HUES64 (cell line): ENCODE data around the gene AHRR.
A peak's percentile ranks its signal among the peaks of the same experiment; 100 is the strongest.
"Not testable (repeated sequence)": the region's sequence is repeated elsewhere in the genome, so short reads cannot be mapped to it uniquely, and the experiment has no call there.

ENCODE experiments used
- H3K27ac ChIP-seq: 2 replicates; pipeline ENCODE4 v1.7.0; 2013; ENCODE audit warnings: low read depth, low read length, inconsistent platforms
- H3K27me3 ChIP-seq: 2 replicates; pipeline ENCODE4 v1.6.1; 2013; ENCODE audit warnings: mild to moderate bottlenecking, low read length; ENCODE audit not compliant: insufficient read depth
- H3K36me3 ChIP-seq: 2 replicates; pipeline ENCODE4 v1.6.1; 2013; ENCODE audit warnings: mild to moderate bottlenecking, low read length; ENCODE audit not compliant: insufficient read depth
- H3K4me1 ChIP-seq: 2 replicates; pipeline ENCODE4 v1.6.1; 2013; ENCODE audit warnings: mild to moderate bottlenecking, low read length, moderate library complexity; ENCODE audit not compliant: insufficient read depth
- H3K4me3 ChIP-seq: 2 replicates; pipeline ENCODE4 v1.5.1; 2013; ENCODE audit warnings: mild to moderate bottlenecking, low read length, moderate library complexity
- H3K9ac ChIP-seq: 2 replicates; pipeline ENCODE4 v1.6.1; 2013; ENCODE audit warnings: mild to moderate bottlenecking, low read depth, low read length
- H3K9me3 ChIP-seq: 2 replicates; pipeline ENCODE4 v1.6.1; 2013; ENCODE audit warnings: low read depth, low read length; ENCODE audit not compliant: insufficient read depth
- WGBS: fragments of 150-250, 120-280 bp; methylation state at CpG from one replicate; pipeline ENCODE4 v1.1.7; 2013; ENCODE audit warnings: missing lambda C conversion rate; 5-methylcytosine and 5-hydroxymethylcytosine counted together

AHRR gene

GRCh38 chr5:406041-406440, 84.5 kb downstream of the AHRR start:
- Histone ChIP-seq H3K9ac (no peak overlapping the region), H3K27me3 (peaks cover 2% of the 10 kb centered on the region; the same call in 1 of the 2 replicates), H3K4me1 (no peaks in the 10 kb centered on the region), H3K36me3 (no peaks in the 10 kb centered on the region), H3K9me3 (no peaks in the 10 kb centered on the region), H3K27ac (no peak overlapping the region), H3K4me3 (no peak overlapping the region)
- WGBS = 94% methylated on average over 9 of the region's 9 CpGs

- H3K36me3 ChIP-seq = no peaks in the 10 kb centered on the region
- no peak overlapping the region for H3K9ac ChIP-seq
- H3K27me3 ChIP-seq = no peaks in the 10 kb centered on the region; the same call in 1 of the 2 replicates
- no peak overlapping the region for H3K27ac ChIP-seq
- WGBS = 97% methylated on average over 6 of the region's 6 CpGs
- no peaks in the 10 kb centered on the region for H3K4me1 ChIP-seq
- H3K4me3 ChIP-seq = no peak overlapping the region
- H3K9me3 ChIP-seq = no peaks in the 10 kb centered on the region
Measured at GRCh38 chr5:407051-407450, 85.5 kb downstream of the AHRR start.

- Histone ChIP-seq H3K27me3 (no peaks in the 10 kb centered on the region; the same call in 1 of the 2 replicates), H3K36me3 (no peaks in the 10 kb centered on the region), H3K4me3 (no peak overlapping the region), H3K9ac (no peak overlapping the region), H3K4me1 (no peaks in the 10 kb centered on the region), H3K27ac (no peak overlapping the region), H3K9me3 (no peaks in the 10 kb centered on the region)
- 91% methylated on average over 8 of the region's 8 CpGs for WGBS
Measured at GRCh38 chr5:407801-408268, 86.3 kb downstream of the AHRR start.

GRCh38 chr5:410911-411517, 89.5 kb downstream of the AHRR start:
- Histone ChIP-seq H3K9me3 (no peaks in the 10 kb centered on the region), H3K9ac (no peak overlapping the region), H3K36me3 (no peaks in the 10 kb centered on the region), H3K4me1 (peaks cover 14% of the 10 kb centered on the region), H3K27me3 (no peaks in the 10 kb centered on the region), H3K27ac (no peak overlapping the region), H3K4me3 (no peak overlapping the region)
- 82% methylated on average over 2 of the region's 2 CpGs for WGBS

- no peaks in the 10 kb centered on the region for H3K9me3 ChIP-seq
- no peaks in the 10 kb centered on the region for H3K27me3 ChIP-seq
- 88% methylated on average over 13 of the region's 13 CpGs for WGBS
- H3K36me3 ChIP-seq = no peaks in the 10 kb centered on the region
- no peak overlapping the region for H3K9ac ChIP-seq
- H3K4me3 ChIP-seq = no peak overlapping the region
- H3K27ac ChIP-seq = no peak overlapping the region
- peaks cover 15% of the 10 kb centered on the region for H3K4me1 ChIP-seq
Measured at GRCh38 chr5:411728-412127, 90.2 kb downstream of the AHRR start.

- H3K9ac ChIP-seq = peak overlapping the region; percentile 73
- H3K9me3 ChIP-seq, H3K27me3 ChIP-seq, H3K36me3 ChIP-seq: not testable (repeated sequence)
- peaks cover 15% of the 10 kb centered on the region for H3K4me1 ChIP-seq
- WGBS = 48% methylated on average over 42 of the region's 42 CpGs
- H3K27ac ChIP-seq = peak overlapping the region; percentile 84
- H3K4me3 ChIP-seq = peak overlapping the region; percentile 22; the same call in 1 of the 2 replicates
Measured at GRCh38 chr5:414991-415927, 93.7 kb downstream of the AHRR start.

GRCh38 chr5:415928-416635, 94.6 kb downstream of the AHRR start:
- H3K36me3 ChIP-seq = no peaks in the 10 kb centered on the region
- H3K4me1 ChIP-seq = peaks cover 15% of the 10 kb centered on the region
- WGBS = 84% methylated on average over 24 of the region's 24 CpGs
- H3K9ac ChIP-seq = peak overlapping the region; percentile 73
- no peaks in the 10 kb centered on the region for H3K9me3 ChIP-seq
- peak overlapping the region; percentile 84; the same call in 1 of the 2 replicates for H3K27ac ChIP-seq
- H3K27me3 ChIP-seq = no peaks in the 10 kb centered on the region
- 0 out of 2 replicates have a peak overlapping the region, but pooled peaks have one; percentile 22 for H3K4me3 ChIP-seq

- Histone ChIP-seq H3K9me3 (no peaks in the 10 kb centered on the region), H3K9ac (no peak overlapping the region), H3K27ac (no peak overlapping the region), H3K4me1 (peaks cover 15% of the 10 kb centered on the region), H3K4me3 (no peak overlapping the region), H3K36me3 (no peaks in the 10 kb centered on the region), H3K27me3 (no peaks in the 10 kb centered on the region)
- 96% methylated on average over 14 of the region's 14 CpGs for WGBS
Measured at GRCh38 chr5:416636-416960, 95.1 kb downstream of the AHRR start.

- no peak overlapping the region for H3K9ac ChIP-seq
- H3K36me3 ChIP-seq = no peaks in the 10 kb centered on the region
- no peaks in the 10 kb centered on the region for H3K27me3 ChIP-seq
- H3K9me3 ChIP-seq = no peaks in the 10 kb centered on the region
- no peak overlapping the region for H3K27ac ChIP-seq
- peaks cover 15% of the 10 kb centered on the region for H3K4me1 ChIP-seq
- H3K4me3 ChIP-seq = no peak overlapping the region
- 93% methylated on average over 14 of the region's 14 CpGs for WGBS
Measured at GRCh38 chr5:417301-418161, 96.0 kb downstream of the AHRR start.

GRCh38 chr5:418162-419121, 96.9 kb downstream of the AHRR start:
- Histone ChIP-seq H3K36me3 (no peaks in the 10 kb centered on the region), H3K4me1 (peaks cover 15% of the 10 kb centered on the region), H3K27ac (no peak overlapping the region), H3K9me3 (no peaks in the 10 kb centered on the region), H3K4me3 (no peak overlapping the region), H3K27me3 (no peaks in the 10 kb centered on the region), H3K9ac (no peak overlapping the region)
- 91% methylated on average over 16 of the region's 18 CpGs for WGBS
